22Rv1 (cell line): Measurements from ENCODE around the gene ZNF212.

Experiments
- H3K27ac ChIP-seq: fragments of 450-650 bp; 2 replicates; pipeline ENCODE4 v1.5.1; 2017
- ZFX ChIP-seq: fragments of 450-650 bp; IDR thresholded peaks from 2 replicates; pipeline ENCODE4 v1.6.1; 2017; ENCODE audit warnings: antibody characterized with exemption, borderline replicate concordance
- TF ChIP-seq, protein P1 (sequence below): fragments of 450-650 bp; IDR thresholded peaks from 2 replicates; pipeline ENCODE4 v1.5.1; 2017; ENCODE audit warnings: mild to moderate bottlenecking

Gene ZNF212

GRCh38 chr7:149209518-149210269 lies 29.8 kb upstream of the ZNF212 start:
- TF ChIP-seq, protein P1, sequence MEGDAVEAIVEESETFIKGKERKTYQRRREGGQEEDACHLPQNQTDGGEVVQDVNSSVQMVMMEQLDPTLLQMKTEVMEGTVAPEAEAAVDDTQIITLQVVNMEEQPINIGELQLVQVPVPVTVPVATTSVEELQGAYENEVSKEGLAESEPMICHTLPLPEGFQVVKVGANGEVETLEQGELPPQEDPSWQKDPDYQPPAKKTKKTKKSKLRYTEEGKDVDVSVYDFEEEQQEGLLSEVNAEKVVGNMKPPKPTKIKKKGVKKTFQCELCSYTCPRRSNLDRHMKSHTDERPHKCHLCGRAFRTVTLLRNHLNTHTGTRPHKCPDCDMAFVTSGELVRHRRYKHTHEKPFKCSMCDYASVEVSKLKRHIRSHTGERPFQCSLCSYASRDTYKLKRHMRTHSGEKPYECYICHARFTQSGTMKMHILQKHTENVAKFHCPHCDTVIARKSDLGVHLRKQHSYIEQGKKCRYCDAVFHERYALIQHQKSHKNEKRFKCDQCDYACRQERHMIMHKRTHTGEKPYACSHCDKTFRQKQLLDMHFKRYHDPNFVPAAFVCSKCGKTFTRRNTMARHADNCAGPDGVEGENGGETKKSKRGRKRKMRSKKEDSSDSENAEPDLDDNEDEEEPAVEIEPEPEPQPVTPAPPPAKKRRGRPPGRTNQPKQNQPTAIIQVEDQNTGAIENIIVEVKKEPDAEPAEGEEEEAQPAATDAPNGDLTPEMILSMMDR: peak; percentile 87
- TF ChIP-seq ZFX: no peak
- H3K27ac ChIP-seq: no peak overlapping the region

DNA sequence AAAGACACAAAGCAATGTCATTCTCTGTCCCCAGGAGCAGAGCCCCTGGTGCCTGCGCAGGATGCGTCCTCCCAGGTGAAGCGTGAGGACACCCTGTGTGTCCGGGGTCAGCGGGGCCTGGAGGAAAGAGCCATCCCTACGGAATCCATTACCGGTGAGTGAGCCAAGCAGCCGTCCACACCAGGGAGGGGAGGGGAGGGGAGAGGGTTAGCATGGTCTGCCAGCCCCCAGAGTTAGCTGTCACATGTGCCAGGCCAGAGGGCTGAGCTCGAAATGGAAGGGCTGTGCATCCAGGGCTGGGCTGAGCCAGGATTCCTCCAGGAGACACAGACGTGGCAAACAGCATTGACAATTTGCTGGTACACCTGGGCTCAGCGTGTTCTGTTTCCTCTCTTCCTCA lies 28.9 kb upstream of the ZNF212 start:
- TF ChIP-seq, protein P1: no peak
- TF ChIP-seq ZFX: no peak
- H3K27ac ChIP-seq: no peak overlapping the region

DNA sequence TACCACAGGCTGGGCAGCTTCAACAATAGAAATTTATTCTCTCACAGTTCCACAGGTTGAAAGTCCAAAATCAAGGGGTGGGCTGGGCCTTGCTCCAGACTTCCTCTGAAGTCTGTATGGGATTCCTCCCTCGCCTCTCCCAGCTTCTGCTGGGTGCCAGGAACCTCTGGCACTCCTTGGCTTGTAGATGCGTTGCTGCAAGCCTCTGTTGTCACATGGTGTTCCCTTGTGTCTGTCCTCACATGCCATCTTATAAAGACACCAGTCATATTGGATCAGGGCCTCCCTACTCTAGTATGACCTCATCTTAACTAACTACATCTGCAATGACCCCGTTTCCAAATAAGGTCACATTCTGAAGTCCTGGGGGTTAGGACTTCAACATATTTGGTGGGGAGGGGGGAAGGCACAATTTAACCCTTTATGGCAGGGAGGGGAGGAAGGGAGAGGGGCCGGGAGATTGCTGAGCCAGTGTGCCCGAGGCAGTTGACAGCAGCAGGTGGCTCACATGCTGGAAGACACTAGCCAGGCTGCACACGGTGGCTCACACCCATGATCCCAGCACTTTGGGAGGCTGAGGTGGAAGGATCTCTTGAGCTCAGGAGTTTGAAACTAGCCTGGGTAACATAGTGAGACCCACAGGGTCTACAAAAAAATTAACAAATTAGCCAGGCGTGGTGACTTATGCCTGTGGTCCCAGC lies 25.3 kb upstream of the ZNF212 start:
- TF ChIP-seq, protein P1: no peak
- no peak for TF ChIP-seq ZFX
- no peak overlapping the region for H3K27ac ChIP-seq

GRCh38 chr7:149216402-149216801 lies 23.0 kb upstream of the ZNF212 start:
- no peak overlapping the region for H3K27ac ChIP-seq
- TF ChIP-seq, protein P1: no peak
- TF ChIP-seq ZFX: no peak

- TF ChIP-seq, protein P1: no peak
- no peak for TF ChIP-seq ZFX
- no peak overlapping the region for H3K27ac ChIP-seq
These were observed 21.9 kb upstream of the ZNF212 start for GRCh38 chr7:149217570-149217969.

DNA sequence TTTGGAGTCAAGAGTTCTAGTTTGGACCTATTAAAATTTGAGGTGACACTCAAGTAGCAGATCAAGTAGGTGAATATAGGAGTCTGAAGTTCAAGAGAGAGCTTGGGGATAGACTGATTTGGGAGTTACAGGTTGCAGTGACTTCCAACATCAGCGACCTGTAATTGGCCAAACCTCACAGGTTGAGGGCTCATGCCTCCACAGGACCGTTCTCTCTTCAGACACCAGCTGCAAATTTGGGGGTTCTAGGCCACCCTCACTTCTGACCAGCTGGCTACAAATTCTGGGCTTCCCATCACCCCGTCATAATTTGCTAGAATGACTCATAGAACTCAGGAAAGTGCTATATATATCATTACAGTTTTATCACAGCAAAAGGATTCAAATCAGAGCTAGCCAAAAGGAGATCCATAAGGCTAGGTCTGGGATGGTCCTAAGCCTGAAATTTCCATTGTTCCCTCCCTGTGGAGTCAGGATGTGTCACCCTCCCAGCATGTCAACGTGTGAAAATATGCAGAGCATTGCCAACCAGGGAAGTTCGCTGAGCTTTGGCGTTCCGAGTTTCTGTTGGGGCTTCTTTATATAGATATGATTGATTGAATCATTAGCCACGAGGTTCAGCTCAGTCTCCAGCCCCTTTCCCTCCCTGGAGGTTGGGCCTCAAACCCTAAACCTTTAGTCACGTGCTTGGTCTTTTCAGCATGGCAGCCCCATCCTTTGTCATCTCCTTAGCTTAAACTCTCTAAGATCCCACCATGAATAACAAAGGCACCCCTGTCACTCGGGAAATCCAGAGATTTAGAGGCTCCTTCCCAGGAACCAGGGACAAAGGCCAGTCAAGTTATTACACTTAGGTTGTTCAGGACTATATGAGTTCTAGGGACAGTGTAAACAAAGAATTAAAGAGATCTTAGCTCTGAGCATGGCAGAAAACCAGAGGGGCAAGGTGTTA lies 20.7 kb upstream of the ZNF212 start:
- no peak overlapping the region for H3K27ac ChIP-seq
- no peak for TF ChIP-seq ZFX

GRCh38 chr7:149220534-149220933 lies 18.9 kb upstream of the ZNF212 start:
- H3K27ac ChIP-seq: no peak overlapping the region
- TF ChIP-seq, protein P1: no peak
- TF ChIP-seq ZFX: no peak
